ENCODE measurements around the gene GJA5. TPM values are rescaled to one million over a fixed set of nuclear protein-coding genes. Genes with fewer than 3 reads are reported as not detected.

The GJA5 gene
- not detected for total RNA-seq

DNA sequence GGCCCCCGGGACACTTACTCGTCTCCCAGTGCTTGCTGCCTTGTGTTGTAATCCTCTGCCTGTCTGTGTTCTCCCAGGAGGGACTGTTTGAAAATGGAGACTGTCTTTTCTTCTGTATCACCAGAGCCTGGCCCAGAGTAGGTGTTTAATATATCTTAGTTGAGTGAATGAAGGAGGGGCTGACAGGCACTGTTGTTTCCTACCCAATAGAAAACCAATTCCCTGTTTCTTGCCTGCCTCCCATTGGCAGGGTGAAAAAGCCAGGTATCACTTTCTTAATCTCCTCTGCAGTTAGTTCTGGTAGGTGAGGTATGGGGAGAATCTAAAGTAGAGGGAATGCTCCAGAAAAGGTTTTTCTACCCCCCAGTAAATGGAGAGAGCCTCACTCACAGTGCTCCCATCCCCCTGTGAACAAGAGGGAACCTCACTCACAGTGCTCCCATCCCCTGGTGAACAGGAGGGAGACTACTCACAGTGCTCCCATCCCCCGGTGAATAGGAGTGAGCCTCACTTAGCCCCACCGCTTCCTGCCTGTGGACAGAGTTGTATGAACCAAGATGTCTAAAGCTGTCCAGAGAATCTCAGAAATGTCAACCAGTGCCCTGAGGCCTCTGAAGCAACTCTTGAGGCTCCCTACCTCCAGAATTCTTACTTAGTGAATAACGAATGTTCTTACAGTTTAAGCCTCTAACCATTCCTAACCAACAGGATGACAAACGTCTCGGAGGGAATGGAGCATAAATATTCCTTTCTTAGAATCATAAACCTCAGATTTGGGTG lies at the start of gene GJA5:
TSS of gene GJA5 (minus strand) at position 122 of the 780 bp plus-strand sequence. CDS start 1,364 bp downstream, outside the sequence.
- POLR2A ChIA-PET: no interaction called here
- CTCF ChIA-PET: no interaction called here

DNA sequence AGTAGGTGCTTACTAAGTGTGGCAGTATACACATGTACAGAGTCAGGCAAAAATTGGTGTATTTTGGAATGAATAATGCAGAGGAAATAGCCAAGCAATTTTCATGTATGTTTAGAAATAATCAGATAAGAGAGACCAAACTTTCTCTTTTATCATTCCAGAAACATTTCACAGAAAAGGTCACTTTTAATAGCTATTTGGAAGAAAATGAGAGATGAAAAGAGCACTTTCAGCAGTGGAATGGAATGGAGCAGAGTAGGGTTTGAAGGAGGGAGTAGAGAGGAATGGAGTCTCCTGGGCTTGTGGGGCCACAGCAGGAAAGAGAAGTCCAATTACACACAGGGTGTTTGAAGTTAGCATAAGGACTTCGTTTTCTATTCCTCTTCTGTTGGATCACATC lies 48.8 kb upstream of the GJA5 start:
- CTCF ChIA-PET: no interaction called here
- POLR2A ChIA-PET: no interaction called here

DNA sequence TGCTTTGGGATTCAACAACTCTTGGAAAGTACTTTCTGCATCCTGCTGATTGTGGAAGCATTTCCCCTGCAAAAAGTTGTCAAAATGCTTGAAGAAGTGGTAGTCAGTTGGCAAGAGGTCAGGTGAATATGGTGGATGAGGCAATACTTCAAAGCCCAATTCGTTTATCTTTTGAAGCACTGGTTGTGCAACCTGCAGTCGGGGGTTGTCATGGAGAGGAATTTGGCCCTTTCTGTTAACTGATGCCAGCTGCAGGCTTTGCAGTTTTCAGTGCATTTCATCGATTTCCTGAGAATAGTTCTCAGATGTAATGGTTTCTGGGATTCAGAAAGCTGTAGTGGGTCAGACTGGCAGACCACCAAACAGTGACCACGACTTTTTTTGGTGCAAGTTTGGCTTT lies 47.6 kb upstream of the GJA5 start:
- ChIA-PET CTCF (no interaction called here), POLR2A (no interaction called here)

DNA sequence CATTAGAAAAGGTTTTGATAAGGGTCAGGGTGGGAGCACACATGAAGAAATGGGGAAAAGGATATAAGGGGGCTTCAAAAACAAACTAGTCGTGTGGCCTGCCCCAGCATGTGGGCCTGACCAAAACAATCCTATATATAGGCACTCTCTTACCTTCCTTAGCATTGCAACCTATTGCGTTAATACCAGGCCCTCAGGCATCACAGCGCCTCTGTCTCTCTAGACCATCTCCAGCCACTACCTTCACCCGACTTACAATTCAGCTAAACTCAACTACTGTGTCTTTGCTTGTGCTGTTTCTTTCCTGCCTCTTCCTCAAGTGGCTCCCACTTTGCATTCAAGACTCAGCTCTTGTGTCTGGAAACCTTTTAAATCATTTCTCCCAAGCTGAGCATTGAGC lies 47.0 kb upstream of the GJA5 start:
- CTCF ChIA-PET: interaction anchor here (0.5 kb wide), 1 partner anchor 21 kb away, joined by 3 read pairs; no protein-coding TSS in a partner anchor
- POLR2A ChIA-PET: no interaction called here

DNA sequence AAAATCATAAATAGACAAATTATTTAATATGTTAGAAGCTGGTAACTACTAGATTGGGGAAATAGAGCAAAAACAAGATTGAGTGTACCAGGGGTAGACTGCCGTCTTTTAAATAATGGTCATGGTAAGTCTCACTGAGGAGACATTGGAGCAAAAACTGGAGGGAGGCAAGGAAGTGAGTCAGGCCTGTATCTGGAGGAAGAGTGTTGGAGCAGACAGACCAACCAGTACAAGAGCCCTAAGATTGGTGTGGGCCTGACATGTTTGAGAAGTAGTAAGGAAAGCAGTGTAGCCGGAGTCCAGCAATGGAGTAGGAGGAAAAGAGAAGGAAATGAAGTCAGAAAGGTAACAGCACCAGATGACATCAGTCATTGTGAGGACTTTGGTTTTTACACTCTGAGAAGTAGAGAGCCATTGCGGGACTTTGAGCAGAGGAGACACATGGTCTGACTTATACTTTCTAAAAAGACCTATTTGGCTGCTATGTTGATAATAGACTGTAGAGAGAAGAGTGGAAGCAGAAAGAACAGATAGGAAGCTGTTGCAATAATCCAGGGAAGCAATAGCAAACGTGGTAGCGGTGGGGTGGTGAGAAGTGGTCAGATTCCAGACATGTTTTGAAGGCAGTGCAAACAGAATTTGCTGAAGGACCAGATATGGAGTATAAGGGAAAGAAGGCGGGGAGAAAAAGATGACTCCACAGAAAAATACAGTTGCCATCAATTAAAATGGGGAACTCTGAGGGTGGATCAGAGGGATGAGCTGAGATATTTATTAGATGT lies 44.7 kb upstream of the GJA5 start:
- ChIA-PET POLR2A (no interaction called here), CTCF (no interaction called here)

DNA sequence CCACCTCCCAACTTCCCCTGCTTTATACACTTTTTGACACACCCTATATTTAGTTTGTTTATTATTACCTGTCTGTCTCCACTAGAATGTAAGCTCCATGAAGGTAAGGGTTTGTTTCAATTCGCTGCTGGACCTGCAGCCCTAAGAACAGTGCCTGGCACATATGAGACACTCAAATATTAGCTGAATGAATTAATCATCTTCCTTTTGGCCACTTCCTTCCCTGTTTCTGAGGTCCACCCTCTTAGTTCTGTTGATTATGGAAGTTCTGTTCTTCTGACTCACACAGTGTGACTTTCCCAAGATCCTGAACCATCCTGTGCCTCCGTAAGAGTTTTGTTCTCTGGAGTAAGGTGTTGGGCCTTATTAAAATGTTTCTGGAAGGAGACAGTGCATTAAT lies 40.4 kb upstream of the GJA5 start:
- ChIA-PET POLR2A (no interaction called here), CTCF (no interaction called here)

DNA sequence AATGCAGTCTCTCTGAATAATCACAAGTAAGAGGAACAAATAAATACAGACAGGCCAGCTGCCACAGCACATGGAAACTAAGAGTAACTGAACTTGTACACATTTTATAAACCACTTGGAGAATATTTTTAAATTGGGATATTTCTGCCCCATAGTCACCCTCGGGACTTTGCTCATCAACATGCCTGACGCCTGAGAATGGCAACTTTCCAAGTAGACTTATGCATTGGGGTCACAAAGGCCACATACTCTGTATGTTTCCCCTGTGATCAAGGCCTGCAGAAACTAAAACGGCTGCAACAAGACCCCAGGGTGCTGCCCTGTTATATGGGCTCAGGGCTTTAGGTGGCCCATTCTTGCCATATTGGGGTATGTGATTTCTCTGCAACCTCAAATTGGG lies 38.3 kb upstream of the GJA5 start:
- ChIA-PET POLR2A (no interaction called here), CTCF (no interaction called here)

DNA sequence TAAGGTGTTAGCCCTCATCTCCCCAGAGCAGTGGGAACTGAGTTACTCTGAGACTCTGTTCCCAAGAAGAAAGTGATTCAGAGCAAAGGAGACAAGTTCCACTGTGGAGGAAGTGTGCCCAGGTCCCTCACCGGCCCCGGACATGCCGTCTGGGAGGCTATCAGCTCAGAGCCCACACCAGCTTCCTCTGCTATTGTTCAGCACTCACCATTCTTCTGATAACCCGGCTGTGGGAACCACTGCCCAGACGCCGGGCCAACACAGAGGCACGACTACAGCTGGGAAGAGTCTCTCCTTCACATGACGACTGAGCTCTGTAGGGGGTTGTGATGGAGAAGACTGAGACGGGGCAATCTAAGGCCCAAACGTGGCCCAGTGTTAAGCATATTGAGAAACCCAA lies 34.2 kb upstream of the GJA5 start:
- ChIA-PET POLR2A (no interaction called here), CTCF (no interaction called here)

DNA sequence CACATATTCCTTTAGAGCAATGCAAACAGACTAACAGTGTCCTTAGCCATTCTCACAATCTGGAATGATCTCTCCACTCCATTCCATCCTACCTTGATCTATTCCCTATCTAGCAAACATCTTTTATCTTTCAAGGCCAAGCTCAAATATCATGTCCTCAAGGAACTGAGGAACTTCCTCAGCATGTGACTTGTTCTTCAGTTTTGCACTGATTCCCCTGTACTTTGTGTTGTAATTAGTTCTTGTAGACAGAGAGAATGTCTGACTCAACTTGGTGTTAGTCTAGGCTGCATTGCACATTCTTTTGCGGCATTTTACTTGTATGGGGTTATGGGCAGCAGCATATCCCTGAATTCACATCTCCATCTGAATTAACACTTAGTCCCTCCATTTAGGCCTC lies 31.5 kb upstream of the GJA5 start:
- CTCF ChIA-PET: no interaction called here
- POLR2A ChIA-PET: no interaction called here

DNA sequence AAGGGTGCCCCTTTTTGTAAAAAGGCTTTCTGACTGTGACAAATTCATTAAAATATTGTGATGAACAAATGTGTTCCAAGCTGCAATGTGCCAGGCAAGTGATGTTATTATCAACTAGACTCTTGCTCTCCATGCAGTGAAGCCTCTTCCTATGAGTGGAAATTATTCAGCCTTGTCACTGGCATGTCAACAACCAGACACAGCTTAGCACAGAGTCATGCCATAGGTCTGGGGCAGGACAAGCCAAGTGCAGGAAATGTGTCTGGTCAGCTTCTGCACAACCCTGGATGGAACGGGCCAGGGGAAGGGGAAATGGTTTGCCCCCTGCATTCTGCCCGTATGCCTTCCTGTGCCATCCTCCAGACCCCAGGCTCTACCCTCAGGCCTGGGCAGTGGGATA lies 27.4 kb upstream of the GJA5 start:
- POLR2A ChIA-PET: no interaction called here
- CTCF ChIA-PET: no interaction called here

DNA sequence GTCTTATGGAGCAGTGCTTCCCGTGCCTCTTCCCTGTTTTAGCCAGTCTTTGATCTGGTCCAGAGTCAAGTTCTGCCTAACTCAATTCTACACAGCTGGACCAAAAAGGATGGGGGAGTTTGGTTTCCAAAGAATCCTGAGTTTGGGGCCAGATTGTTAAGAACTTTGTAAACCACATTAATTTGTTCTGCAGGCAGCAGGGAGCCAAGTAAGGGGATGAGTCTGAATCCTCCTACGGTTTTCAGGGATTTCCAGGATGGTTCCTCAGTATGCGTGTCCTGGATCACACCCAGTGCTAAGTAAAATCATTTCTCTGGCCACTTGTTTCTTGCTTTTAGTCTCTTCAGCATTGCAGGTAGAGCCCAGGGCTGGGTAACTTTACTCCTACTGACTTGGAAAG lies 26.1 kb upstream of the GJA5 start:
- ChIA-PET POLR2A (no interaction called here), CTCF (no interaction called here)

DNA sequence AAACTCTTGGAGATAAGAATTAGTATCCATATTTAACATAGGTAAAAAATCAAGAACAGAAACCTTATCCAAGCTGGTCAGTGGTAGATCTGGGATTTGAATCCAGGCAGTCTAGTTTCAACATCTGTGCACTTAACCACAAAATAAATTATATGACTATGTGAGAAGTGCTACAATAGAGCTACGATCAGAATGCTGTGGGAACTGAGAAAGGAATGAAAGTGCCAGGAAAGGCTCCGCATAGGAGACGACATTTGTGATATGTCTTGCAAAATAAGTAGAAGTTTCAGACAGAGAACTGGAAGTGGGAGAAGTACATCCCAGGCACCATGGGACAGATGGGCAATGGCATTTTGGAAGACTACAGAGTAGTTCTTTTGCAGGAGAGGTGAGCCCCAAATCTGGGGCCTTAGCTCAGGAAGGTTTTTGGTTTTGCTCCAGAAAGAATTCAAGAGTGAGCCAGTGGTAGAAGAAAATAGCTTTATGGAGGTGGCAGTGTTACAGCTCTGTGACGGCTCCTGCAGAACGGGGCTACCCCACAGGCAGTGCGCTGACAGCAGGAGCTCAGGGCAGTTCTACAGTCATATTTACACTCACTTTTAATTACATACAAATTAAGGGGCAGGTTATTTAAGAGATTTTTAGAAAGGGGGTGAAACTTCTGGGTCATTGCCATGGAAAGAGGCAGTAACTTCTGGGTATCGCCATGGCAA lies 25.5 kb upstream of the GJA5 start:
- POLR2A ChIA-PET: no interaction called here
- CTCF ChIA-PET: no interaction called here

DNA sequence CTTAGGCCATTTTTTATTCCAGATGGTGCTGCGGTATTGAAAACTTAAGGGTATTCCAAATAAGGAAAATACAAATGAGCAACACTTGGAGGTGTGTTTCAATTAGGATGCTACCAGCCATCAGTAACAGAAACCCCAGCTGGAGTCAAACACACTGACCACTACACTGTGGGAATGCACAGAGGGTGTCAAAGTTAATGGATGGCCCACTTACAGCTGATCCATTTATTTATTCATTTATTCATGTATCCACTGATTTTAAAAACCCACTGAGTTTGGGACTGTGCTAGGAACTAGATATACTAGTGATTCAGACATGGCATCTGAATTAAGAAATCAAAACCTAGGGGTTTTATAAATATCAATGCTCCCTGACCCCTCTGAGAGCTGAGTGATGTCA lies 24.5 kb upstream of the GJA5 start:
- ChIA-PET POLR2A (no interaction called here), CTCF (no interaction called here)

DNA sequence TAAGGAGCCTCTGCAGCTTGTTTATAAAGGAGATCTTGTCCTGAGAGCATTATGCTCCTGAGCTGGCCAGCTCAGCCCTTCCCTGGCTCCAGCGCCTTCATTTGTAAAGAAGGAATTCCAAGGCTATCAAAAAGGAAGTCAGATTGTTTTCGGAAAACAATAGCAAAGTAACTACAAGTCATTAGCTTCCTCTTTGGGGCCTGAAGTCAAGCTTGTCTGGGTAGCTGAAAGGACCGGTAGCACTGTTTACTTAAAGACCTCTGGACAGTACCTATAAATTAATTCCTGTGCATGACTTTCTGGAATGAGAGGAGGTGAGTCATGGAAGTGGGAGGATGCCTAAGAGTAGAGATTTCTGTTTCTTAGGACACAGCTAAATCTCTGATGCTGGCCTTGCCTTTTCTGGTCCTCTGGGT lies 20.7 kb upstream of the GJA5 start:
- CTCF ChIA-PET: no interaction called here
- POLR2A ChIA-PET: no interaction called here

DNA sequence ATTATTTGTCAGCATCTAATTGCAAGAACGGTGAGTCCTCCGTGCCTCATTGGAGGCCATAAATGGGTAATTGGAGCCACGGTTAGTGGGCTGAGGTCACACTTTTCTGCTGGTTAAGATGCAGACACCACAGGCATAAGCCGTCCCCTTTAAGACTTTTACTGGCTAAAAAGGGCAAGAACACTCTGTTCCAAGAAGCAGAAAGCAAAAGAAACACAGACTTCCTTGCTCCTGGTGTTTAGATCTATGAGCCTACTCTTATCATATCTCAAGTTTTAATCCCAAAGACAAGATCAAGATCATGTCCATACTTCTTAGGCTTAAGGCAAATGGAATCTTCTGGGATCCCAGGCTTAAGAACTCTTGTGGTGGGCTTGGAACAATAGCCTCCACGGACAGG lies 17.3 kb upstream of the GJA5 start:
- ChIA-PET POLR2A (no interaction called here), CTCF (no interaction called here)

DNA sequence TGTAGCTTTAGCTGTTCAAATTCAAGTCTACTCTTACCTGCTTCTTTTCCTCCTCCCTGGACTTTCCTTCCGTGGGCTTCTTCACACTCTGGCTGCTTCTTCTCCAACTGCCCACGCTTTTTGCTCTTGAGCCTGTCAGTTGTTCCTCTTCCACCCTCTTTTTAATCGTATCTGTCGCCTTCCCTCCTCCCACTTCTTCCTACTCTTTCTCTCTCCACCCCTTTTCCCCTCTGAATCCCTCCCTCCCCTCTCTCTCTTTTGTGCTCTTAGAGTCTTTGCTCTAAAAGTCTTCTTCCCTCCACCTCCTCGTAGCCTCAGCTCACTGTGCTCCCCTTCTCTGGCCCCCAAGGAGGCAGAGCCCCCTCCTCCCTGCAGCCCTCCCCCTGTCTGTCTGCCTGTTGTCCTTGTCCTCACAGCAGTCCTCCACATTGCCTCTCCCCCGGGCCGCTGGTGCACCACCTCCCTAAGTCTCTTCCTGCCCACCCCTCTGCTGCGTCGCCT lies 12.9 kb upstream of the GJA5 start:
- POLR2A ChIA-PET: no interaction called here

DNA sequence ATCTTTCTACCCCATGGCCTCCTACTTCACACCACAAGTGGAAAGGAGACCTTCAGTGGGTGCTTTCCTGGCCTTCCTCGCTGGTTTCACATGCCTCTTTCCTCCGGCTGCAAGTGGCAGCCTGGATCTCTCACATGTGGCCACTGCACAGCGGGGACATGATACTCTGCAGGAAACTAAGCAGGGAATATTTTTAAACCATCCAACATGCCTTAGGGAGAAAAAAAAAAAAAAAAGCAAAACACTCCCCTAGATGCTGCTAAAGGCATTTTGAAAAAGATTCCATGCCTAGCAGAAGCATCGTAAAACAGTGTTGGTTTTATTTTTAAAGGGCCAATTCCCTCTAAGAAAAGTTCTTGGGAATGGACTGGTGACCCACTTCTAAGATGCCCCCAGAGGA lies 12.2 kb upstream of the GJA5 start:
- ChIA-PET CTCF (no interaction called here), POLR2A (no interaction called here)

More for the DNA sequence above, 12.9 kb upstream of the GJA5 start:
- CTCF ChIA-PET: no interaction called here

DNA sequence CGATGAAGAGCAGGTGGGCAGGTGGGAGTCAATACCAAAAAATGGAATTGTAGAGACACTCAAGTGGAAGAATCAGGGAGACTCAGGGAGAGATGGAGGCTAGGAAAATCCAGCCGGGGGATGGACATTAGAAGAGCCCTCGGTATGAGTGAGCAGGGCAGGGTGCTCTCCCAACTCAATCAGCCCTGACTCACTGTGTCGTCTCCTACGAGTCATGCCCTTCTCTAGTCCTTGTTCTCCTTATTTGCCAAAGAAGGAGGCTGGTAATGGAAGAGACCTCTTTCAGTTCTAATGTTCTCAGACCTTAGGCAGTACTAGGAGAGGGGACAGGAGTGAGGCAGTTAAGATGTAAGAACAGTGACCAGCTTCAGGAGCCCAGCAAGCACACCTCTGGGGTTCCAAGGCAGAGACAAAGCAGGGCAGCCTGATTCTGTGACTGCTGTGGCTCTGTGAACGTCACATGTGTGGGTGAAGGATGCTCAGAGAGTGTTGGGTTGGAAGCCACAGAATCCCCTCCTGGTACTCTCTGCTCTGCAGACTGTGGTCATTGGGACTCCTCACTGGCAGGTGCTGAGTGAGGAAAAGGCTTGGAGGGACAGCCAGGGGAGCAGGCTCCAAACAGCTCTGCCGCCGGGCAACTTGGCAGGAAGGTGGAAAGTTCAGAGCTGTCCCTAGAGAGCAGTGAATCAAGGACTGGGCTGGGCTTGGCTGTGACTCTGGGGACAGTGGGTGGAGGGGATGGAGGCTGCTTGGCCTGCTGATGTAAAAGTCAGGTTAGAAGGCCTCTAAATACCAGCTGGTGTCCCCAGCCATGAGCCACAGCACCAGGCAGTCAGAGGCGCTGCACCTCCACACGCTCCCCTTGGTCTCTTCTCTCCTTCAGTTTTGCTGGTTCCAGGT lies 11.1 kb upstream of the GJA5 start:
- ChIA-PET POLR2A (no interaction called here), CTCF (no interaction called here)

DNA sequence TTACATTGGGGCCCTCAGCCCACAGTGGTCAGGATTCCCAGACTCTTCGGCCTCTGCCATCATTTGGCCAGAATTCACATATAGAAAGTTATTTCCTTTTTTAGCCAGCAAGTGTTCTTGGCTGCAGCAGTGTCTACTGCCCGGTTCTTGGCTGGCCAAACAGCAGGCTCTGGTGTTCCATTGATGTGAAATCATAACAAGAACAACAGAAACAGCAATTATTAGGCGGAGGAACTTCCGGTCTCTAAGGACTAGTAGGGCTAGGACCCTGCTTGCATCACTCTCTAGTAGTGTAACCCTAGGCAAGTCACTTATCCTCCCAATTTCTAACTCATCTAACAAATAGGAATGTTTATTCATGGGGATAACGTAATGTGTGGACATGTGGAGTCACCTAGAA lies 8.7 kb upstream of the GJA5 start:
- POLR2A ChIA-PET: no interaction called here
- CTCF ChIA-PET: no interaction called here

DNA sequence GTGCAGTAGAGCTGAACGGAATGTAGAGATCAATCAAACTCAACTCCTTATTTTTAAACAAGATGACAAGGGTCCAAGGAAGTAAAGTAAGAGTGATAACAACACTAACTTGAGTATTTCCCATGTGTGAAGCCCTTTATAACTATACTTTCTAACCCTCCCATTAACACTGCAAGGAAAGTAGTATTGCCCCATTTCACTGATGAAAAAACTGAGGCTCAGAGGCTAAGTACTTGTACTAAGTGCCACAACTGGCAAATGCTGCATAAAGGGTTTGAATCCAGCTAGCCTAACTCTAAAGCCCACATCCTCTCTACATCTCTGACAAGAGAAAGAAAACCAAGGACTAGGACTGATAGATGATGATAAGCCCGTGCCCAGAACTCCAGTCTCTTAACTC lies 8.2 kb upstream of the GJA5 start:
- ChIA-PET POLR2A (no interaction called here), CTCF (no interaction called here)
